ENCODE results near the gene GFRA1. TPM values are rescaled to one million over a fixed set of nuclear protein-coding genes. Genes with fewer than 3 reads are reported as not detected.

Gene GFRA1
- polyA plus RNA-seq, 1 donor (not counting 4 experiments of a cell fraction or from before 2014, with no cell fraction given) = not detected

GRCh38 chr10:116154651-116155050 lies 118.4 kb downstream of the GFRA1 start:
- Histone ChIP-seq H3K4me3 (ENCODE audit: control insufficient read depth in 2 of 3, extremely low read depth in 1 of 3, insufficient read depth in 2 of 3, low read depth in 1 of 3, low read length in 3 of 3) (no peak overlapping the region), H3K4me2 (ENCODE audit: control insufficient read depth, extremely low read depth, insufficient read depth, low read depth, low read length) (no peak overlapping the region), H3K4me1 (ENCODE audit: control insufficient read depth, extremely low read depth, insufficient read depth, low read length) (no peaks in the 10 kb centered on the region), H3K9me1 (ENCODE audit: control insufficient read depth, extremely low read depth, insufficient read depth, low read length) (no peaks in the 10 kb centered on the region), H3K9me3 (ENCODE audit: control insufficient read depth, low read depth, low read length) (no peaks in the 10 kb centered on the region), H3K9ac (ENCODE audit: control insufficient read depth, extremely low read depth, insufficient read depth, low read length) (no peak overlapping the region), H4K20me1 (ENCODE audit: control insufficient read depth, extremely low read depth, insufficient read depth, low read length) (no peaks in the 10 kb centered on the region), H3K36me3 (ENCODE audit: control insufficient read depth in 2 of 2, extremely low read depth in 1 of 2, insufficient read depth in 2 of 2, low read length in 2 of 2) (no peaks in the 10 kb centered on the region), H3K27me3 (ENCODE audit: control insufficient read depth, extremely low read depth, insufficient read depth, low read length) (no peaks in the 10 kb centered on the region), H3K27ac (ENCODE audit: control insufficient read depth, insufficient read depth, low read length) (no peak overlapping the region), H3K79me2 (ENCODE audit: control insufficient read depth, insufficient read depth, low read length) (no peaks in the 10 kb centered on the region), H2AFZ (ENCODE audit: control insufficient read depth, low read length) (no peak overlapping the region)
- DNase-seq (ENCODE audit: low read depth, low spot score) (no peak), FAIRE-seq (no peak)
- dilution Hi-C loops (cut with MboI; ENCODE audit: extremely low pct_ligation_motif_present, low sequenced_read_pairs) = no loop called here
- TF ChIP-seq, protein P1, sequence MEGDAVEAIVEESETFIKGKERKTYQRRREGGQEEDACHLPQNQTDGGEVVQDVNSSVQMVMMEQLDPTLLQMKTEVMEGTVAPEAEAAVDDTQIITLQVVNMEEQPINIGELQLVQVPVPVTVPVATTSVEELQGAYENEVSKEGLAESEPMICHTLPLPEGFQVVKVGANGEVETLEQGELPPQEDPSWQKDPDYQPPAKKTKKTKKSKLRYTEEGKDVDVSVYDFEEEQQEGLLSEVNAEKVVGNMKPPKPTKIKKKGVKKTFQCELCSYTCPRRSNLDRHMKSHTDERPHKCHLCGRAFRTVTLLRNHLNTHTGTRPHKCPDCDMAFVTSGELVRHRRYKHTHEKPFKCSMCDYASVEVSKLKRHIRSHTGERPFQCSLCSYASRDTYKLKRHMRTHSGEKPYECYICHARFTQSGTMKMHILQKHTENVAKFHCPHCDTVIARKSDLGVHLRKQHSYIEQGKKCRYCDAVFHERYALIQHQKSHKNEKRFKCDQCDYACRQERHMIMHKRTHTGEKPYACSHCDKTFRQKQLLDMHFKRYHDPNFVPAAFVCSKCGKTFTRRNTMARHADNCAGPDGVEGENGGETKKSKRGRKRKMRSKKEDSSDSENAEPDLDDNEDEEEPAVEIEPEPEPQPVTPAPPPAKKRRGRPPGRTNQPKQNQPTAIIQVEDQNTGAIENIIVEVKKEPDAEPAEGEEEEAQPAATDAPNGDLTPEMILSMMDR (optimal IDR thresholded peaks at IDR 0.05 in 1 of 3, IDR thresholded peaks at IDR 0.05 in 1 of 3, conservative IDR thresholded peaks at IDR 0.05 in 1 of 3; ENCODE audit: extremely low read depth in 1 of 3, insufficient read depth in 2 of 3, low read length in 3 of 3) = no peak
- no peak for TF ChIP-seq EZH2 (IDR thresholded peaks at IDR 0.05; ENCODE audit: low read length)

DNA sequence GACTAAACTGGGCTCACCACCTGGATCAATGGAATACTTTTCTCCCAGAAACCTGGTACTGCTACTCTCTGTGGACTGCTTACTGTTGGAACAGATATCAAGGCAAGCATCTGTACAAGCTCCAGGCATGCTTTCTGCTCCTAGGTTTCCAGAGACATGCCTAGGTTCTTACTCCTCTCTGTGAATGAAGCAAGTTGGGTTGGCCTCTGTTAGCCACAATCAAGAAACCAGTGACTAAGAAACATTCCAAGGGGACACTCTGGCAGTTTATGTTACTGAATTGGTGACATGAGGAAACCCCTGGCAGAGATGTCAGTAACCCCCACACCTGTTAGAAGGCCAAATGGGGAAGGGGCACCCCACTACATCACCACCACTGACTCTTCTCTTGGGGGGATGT lies 121.9 kb downstream of the GFRA1 start:
- Histone ChIP-seq H3K36me3 (ENCODE audit: control insufficient read depth in 2 of 2, extremely low read depth in 1 of 2, insufficient read depth in 2 of 2, low read length in 2 of 2) (no peaks in the 10 kb centered on the region), H2AFZ (ENCODE audit: control insufficient read depth, low read length) (no peak overlapping the region), H3K27me3 (ENCODE audit: control insufficient read depth, extremely low read depth, insufficient read depth, low read length) (no peaks in the 10 kb centered on the region), H3K4me3 (ENCODE audit: control insufficient read depth in 2 of 3, extremely low read depth in 1 of 3, insufficient read depth in 2 of 3, low read depth in 1 of 3, low read length in 3 of 3) (no peak overlapping the region), H3K9ac (ENCODE audit: control insufficient read depth, extremely low read depth, insufficient read depth, low read length) (no peak overlapping the region), H3K4me1 (ENCODE audit: control insufficient read depth, extremely low read depth, insufficient read depth, low read length) (no peaks in the 10 kb centered on the region), H3K4me2 (ENCODE audit: control insufficient read depth, extremely low read depth, insufficient read depth, low read depth, low read length) (no peak overlapping the region), H3K79me2 (ENCODE audit: control insufficient read depth, insufficient read depth, low read length) (no peaks in the 10 kb centered on the region), H3K9me3 (ENCODE audit: control insufficient read depth, low read depth, low read length) (no peaks in the 10 kb centered on the region), H3K27ac (ENCODE audit: control insufficient read depth, insufficient read depth, low read length) (no peak overlapping the region), H4K20me1 (ENCODE audit: control insufficient read depth, extremely low read depth, insufficient read depth, low read length) (no peaks in the 10 kb centered on the region), H3K9me1 (ENCODE audit: control insufficient read depth, extremely low read depth, insufficient read depth, low read length) (no peaks in the 10 kb centered on the region)
- no peak for FAIRE-seq
- no peak for DNase-seq (ENCODE audit: low read depth, low spot score)
- TF ChIP-seq EZH2 (IDR thresholded peaks at IDR 0.05; ENCODE audit: low read length) = no peak
- TF ChIP-seq, protein P1 (optimal IDR thresholded peaks at IDR 0.05 in 1 of 3, IDR thresholded peaks at IDR 0.05 in 1 of 3, conservative IDR thresholded peaks at IDR 0.05 in 1 of 3; ENCODE audit: extremely low read depth in 1 of 3, insufficient read depth in 2 of 3, low read length in 3 of 3) = no peak
- dilution Hi-C loops (cut with MboI; ENCODE audit: extremely low pct_ligation_motif_present, low sequenced_read_pairs) = no loop called here
